ENCODE measurements around the gene FIGNL2.
"Not testable (repeated sequence)": the region's sequence is repeated elsewhere in the genome, so short reads cannot be mapped to it uniquely, and the experiment has no call there.

The FIGNL2 gene

GRCh38 chr12:51848326-51848727 is at the start of gene FIGNL2:
Gene FIGNL2 (minus strand): TSS chr12:51848718. CDS start chr12:51822413, 26,305 bp downstream.
- no peak for DNase-seq (ENCODE audit: low read depth in 1 of 2, low spot score in 1 of 2)

GRCh38 chr12:51897181-51897580 is 48.7 kb upstream of the FIGNL2 start:
- DNase-seq (ENCODE audit: low read depth in 1 of 2, low spot score in 1 of 2) = no peak

GRCh38 chr12:51896236-51896635 is 47.7 kb upstream of the FIGNL2 start:
- no peak for DNase-seq (ENCODE audit: low read depth in 1 of 2, low spot score in 1 of 2)

- DNase-seq (ENCODE audit: low read depth in 1 of 2, low spot score in 1 of 2) = no peak
Measured at GRCh38 chr12:51895378-51896135, 47.0 kb upstream of the FIGNL2 start.

- DNase-seq (ENCODE audit: low read depth in 1 of 2, low spot score in 1 of 2) = no peak
Measured at GRCh38 chr12:51893786-51894185, 45.3 kb upstream of the FIGNL2 start.

- no peak for DNase-seq (ENCODE audit: low read depth in 1 of 2, low spot score in 1 of 2)
Measured at GRCh38 chr12:51891843-51892242, 43.3 kb upstream of the FIGNL2 start.

GRCh38 chr12:51890511-51891171 is 42.1 kb upstream of the FIGNL2 start:
- no peak for DNase-seq (ENCODE audit: low read depth in 1 of 2, low spot score in 1 of 2)

GRCh38 chr12:51890133-51890464 is 41.6 kb upstream of the FIGNL2 start:
- DNase-seq (ENCODE audit: low read depth in 1 of 2, low spot score in 1 of 2) = no peak

GRCh38 chr12:51889216-51890132 is 41.0 kb upstream of the FIGNL2 start:
- no peak for DNase-seq (ENCODE audit: low read depth in 1 of 2, low spot score in 1 of 2)

- DNase-seq (ENCODE audit: low read depth in 1 of 2, low spot score in 1 of 2) = no peak
Measured at GRCh38 chr12:51888316-51889215, 40.0 kb upstream of the FIGNL2 start.

GRCh38 chr12:51887476-51888315 is 39.2 kb upstream of the FIGNL2 start, which contains the start of gene ANKRD33:
Gene ANKRD33 (plus strand): TSS chr12:51888103. CDS start chr12:51888187, 84 bp downstream.
- DNase-seq (ENCODE audit: low read depth in 1 of 2, low spot score in 1 of 2) = no peak

GRCh38 chr12:51886021-51886710 is 37.6 kb upstream of the FIGNL2 start:
- peak in 1 of 2 donors; percentile 25 for DNase-seq (ENCODE audit: low read depth in 1 of 2, low spot score in 1 of 2)

- DNase-seq (ENCODE audit: low read depth in 1 of 2, low spot score in 1 of 2) = not testable (repeated sequence)
Measured at GRCh38 chr12:51885294-51886020, 36.9 kb upstream of the FIGNL2 start.

- DNase-seq (ENCODE audit: low read depth in 1 of 2, low spot score in 1 of 2) = no peak
Measured at GRCh38 chr12:51884676-51885229, 36.2 kb upstream of the FIGNL2 start.

- DNase-seq (ENCODE audit: low read depth in 1 of 2, low spot score in 1 of 2) = no peak
Measured at GRCh38 chr12:51883998-51884675, 35.6 kb upstream of the FIGNL2 start.

GRCh38 chr12:51883295-51883694 is 34.8 kb upstream of the FIGNL2 start:
- DNase-seq (ENCODE audit: low read depth in 1 of 2, low spot score in 1 of 2) = no peak

GRCh38 chr12:51879102-51879501 is 30.6 kb upstream of the FIGNL2 start:
- no peak for DNase-seq (ENCODE audit: low read depth in 1 of 2, low spot score in 1 of 2)
